GM10248 (cell line): ENCODE results near the gene C1orf198.

Experiments used
- CTCF ChIA-PET: fragments of 300-600 bp; sonication (Branson Sonifier 250); formaldehyde crosslinking; extraction: SDS; loops from one replicate; lab custom pipeline; 2021; ENCODE audit warnings: antibody characterized with exemption; lab: Yijun Ruan, JAX
- POLR2A ChIA-PET: fragments of 350-650 bp; sonication (Branson Sonifier 250); formaldehyde crosslinking; extraction: SDS; loops from one replicate; lab custom pipeline; 2020; ENCODE audit warnings: antibody characterized with exemption; lab: Yijun Ruan, JAX
- DNase-seq: peaks from one replicate; pipeline ENCODE4 v3.0.0; 2012; ENCODE audit errors: extremely low spot score
- TF ChIP-seq, protein P1 (sequence below): IDR thresholded peaks from 2 replicates; pipeline ENCODE4 v1.5.1; 2012; ENCODE audit warnings: mild to moderate bottlenecking, low read depth; ENCODE audit errors: extremely low read depth, missing control alignments, control extremely low read depth

Gene C1orf198

DNA sequence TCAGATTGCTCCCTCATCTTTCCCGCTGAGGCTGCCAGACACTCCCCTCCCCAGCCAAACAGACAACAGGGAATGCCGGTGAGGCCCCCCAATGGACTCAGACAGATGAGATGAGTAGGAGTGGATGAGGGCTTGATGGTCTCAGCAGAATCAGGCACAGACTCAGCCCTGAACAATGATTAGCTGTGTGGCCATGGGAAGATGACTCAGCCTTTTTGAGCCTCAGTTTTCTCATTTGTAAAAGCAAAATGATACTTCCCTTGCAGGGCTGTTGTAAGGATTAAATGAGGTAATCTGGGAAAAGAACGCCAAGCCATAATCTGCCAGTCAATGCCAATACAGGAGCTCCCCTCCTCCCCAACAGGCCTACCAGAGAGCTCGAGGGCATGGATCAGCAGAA, 12.4 kb downstream of the C1orf198 start:
- DNase-seq: no peak
- CTCF ChIA-PET: interaction anchor here (1.0 kb wide), 1 partner anchor 60 kb away, joined by 3 read pairs; no protein-coding TSS in a partner anchor
- POLR2A ChIA-PET: no interaction called here
- TF ChIP-seq, protein P1, sequence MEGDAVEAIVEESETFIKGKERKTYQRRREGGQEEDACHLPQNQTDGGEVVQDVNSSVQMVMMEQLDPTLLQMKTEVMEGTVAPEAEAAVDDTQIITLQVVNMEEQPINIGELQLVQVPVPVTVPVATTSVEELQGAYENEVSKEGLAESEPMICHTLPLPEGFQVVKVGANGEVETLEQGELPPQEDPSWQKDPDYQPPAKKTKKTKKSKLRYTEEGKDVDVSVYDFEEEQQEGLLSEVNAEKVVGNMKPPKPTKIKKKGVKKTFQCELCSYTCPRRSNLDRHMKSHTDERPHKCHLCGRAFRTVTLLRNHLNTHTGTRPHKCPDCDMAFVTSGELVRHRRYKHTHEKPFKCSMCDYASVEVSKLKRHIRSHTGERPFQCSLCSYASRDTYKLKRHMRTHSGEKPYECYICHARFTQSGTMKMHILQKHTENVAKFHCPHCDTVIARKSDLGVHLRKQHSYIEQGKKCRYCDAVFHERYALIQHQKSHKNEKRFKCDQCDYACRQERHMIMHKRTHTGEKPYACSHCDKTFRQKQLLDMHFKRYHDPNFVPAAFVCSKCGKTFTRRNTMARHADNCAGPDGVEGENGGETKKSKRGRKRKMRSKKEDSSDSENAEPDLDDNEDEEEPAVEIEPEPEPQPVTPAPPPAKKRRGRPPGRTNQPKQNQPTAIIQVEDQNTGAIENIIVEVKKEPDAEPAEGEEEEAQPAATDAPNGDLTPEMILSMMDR: no peak

DNA sequence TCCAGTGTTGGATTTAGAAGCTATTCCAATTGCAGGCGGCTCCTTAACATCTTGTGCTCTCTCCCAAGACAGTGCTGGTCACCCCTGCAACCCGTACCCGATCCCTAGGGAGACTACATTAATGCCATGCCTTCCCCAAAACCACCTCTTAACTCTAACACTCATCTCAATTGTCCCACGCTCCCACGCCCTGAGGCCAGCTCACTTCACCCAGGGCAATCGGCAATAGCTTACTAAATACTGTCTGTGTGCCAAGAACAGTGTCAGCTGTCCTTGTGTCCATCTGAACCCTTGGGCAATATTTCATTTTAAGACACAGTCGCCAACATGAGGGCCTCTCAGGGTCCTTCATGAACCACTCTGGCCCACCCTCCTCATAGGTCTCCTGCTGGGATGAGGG, 13.9 kb downstream of the C1orf198 start:
- POLR2A ChIA-PET: no interaction called here
- TF ChIP-seq, protein P1: no peak
- no peak for DNase-seq
- CTCF ChIA-PET: interaction anchor here (1.3 to 2.2 kb wide), 2 partner anchors 10 to 24 kb away, joined by 3 to 6 read pairs; no protein-coding TSS in a partner anchor

DNA sequence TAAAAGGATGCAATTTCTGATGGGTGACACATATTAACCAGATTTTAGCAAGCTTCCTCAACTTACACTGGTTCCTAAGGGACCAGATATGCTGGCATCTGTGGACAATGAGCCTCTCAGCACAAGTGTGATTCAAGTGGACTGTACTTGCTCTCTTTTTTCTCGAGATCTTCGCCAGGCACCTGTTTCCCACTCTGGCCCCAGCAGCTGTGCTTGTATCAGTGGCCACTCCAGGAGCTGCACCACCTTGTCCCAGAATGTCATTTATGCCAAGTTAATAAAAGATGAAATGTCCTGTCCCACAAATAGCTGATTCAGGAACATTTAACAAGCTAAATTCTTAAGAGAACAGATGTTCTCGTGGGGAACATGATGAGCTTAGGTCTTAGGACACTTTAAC, 14.6 kb downstream of the C1orf198 start:
- DNase-seq: no peak
- CTCF ChIA-PET: interaction anchor here (1.3 to 2.2 kb wide), 2 partner anchors 10 to 25 kb away, joined by 3 to 6 read pairs; no protein-coding TSS in a partner anchor
- POLR2A ChIA-PET: no interaction called here
- TF ChIP-seq, protein P1: no peak

DNA sequence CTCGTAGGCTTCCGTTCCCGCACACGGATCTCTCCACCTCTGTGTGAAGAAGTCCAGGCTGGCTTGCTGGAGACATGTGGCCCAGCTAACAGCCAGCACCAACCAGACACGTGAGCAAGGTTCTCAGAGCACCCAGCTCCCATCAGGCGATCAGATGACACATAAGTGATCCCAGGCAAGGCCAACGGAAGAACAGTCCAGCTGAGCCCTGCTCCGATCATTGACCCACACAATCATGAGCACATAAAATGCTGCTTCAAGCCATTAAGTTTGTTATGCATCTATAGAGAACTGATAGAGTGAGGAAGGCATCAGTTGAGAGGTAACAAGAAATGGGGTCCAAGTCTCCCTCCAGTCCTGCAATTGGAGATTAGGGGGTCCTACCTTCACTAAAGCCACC, 15.4 kb downstream of the C1orf198 start:
- ChIA-PET POLR2A (no interaction called here), CTCF (no interaction called here)
- no peak for DNase-seq
- TF ChIP-seq, protein P1: no peak

DNA sequence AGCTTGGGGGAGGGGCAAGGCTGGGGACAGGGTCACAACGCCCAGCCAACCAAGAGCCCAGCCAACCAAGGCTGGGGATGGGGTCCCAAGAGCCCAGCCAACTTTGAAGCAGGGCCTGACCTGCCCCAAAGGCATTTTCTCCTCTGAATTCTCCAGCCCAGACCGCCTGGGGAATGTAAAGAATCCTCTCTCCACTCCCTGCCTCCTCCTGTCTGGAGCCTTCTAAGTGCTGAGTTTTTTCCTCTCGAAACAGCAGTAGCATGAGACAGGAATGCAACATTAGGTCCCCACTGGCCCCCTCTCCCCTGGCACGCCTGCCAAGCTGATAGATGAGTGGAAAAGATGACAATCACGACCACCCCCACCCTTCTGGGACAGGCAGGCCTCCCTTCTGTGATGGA, 17.0 kb downstream of the C1orf198 start:
- CTCF ChIA-PET: no interaction called here

DNA sequence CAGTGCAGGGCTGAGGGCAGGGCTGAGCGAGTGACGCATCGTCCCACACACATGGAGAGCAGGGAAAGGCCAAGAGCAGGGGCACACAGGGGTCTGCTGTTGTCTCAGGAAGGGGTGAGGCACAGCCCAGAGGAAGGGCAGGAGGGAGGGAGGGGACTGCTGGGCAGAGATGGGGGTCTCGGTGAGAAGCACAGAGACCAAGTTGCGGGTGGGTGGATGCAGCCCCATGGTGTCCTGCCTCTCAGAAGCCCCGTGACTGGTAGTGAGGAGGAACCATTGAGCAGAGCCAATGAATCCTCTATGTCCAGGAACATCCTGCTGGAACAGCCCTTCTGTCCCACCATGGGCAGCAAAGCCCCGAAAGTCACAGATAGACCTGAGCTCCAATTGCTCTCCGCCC, 17.8 kb downstream of the C1orf198 start:
- POLR2A ChIA-PET: no interaction called here

More for the DNA sequence above, 17.0 kb downstream of the C1orf198 start:
- DNase-seq: no peak
- TF ChIP-seq, protein P1: no peak
- POLR2A ChIA-PET: no interaction called here

More for the DNA sequence above, 17.8 kb downstream of the C1orf198 start:
- CTCF ChIA-PET: no interaction called here
- TF ChIP-seq, protein P1: no peak
- no peak for DNase-seq
